A549 (cell line): ENCODE results near the gene ACOT11. TPM values are rescaled to one million over a fixed set of nuclear protein-coding genes. Genes with fewer than 3 reads are reported as not detected.

ENCODE experiments used
- ATAC-seq, 2 experiments: fragments of 200-7000 bp in 1 of 2; fragments of >200 bp in 1 of 2; cut with Nextera tagmentation in 1 of 2; cut with Tn5 transposase in 1 of 2; 3 replicates each; pipeline versions ENCODE4 v1.8.0 to v1.9.1; 2018 to 2020; ENCODE audit warnings: mild to moderate bottlenecking in 1 of 2, moderate library complexity in 1 of 2
- CTCF ChIA-PET: fragments of 300-600 bp; sonication (Branson Sonifier 250); formaldehyde crosslinking; extraction: SDS; loops from one replicate; lab custom pipeline; 2021; ENCODE audit warnings: antibody characterized with exemption, inconsistent platforms; lab: Yijun Ruan, JAX
- POLR2A ChIA-PET: fragments of 350-600 bp; formaldehyde crosslinking; extraction: SDS; loops from one replicate; lab custom pipeline; 2021; ENCODE audit warnings: antibody characterized with exemption, inconsistent platforms; lab: Yijun Ruan, JAX
- DNase-seq, 2 experiments: peaks; one replicate each; pipeline versions ENCODE4 v3.0.0 to v3.0.0-alpha.2; 2011 to 2016; ENCODE audit warnings: low read depth in 1 of 2, low spot score in 1 of 2
- FAIRE-seq: peaks from 2 replicates; lab custom pipeline; 2011; peaks lifted over from hg19 to GRCh38; lab: Jason Lieb, UNC
- H3K27ac ChIP-seq, 2 experiments: fragments of >200 bp; sonication (Bioruptor Twin); formaldehyde crosslinking; 3 replicates each; pipeline ENCODE4 v1.5.1; 2016 to 2017
- H3K4me1 ChIP-seq: fragments of >200 bp; sonication (Bioruptor Twin); formaldehyde crosslinking; 3 replicates; pipeline ENCODE4 v1.6.1; 2016
- H3K4me2 ChIP-seq: fragments of >200 bp; sonication (Bioruptor Twin); formaldehyde crosslinking; 3 replicates; pipeline ENCODE4 v1.6.1; 2016
- H3K4me3 ChIP-seq: fragments of >200 bp; sonication (Bioruptor Twin); formaldehyde crosslinking; 3 replicates; pipeline ENCODE4 v1.5.1; 2016
- H3K9me3 ChIP-seq: fragments of >200 bp; sonication (Bioruptor Twin); formaldehyde crosslinking; 3 replicates; pipeline ENCODE4 v1.6.1; 2016
- ATOH8 ChIP-seq: fragments of 250-450 bp; sonication (Bioruptor Pico); IDR thresholded peaks from 2 replicates; pipeline ENCODE4 v1.5.0; 2020; ENCODE audit warnings: low read depth, mild to moderate bottlenecking, moderate library complexity
- BCL3 ChIP-seq: fragments of >200 bp; sonication (Bioruptor Twin); formaldehyde crosslinking; IDR thresholded peaks from 3 replicates; pipeline ENCODE4 v1.6.1; 2016
- E2F6 ChIP-seq: IDR thresholded peaks from 2 replicates; pipeline ENCODE4 v1.6.1; 2012; ENCODE audit warnings: low read depth, borderline replicate concordance
- ELK1 ChIP-seq: fragments of 150-350 bp; IDR thresholded peaks from 2 replicates; pipeline ENCODE4 v1.6.1; 2014; ENCODE audit warnings: low read depth, mild to moderate bottlenecking, low read length
- GATA3 ChIP-seq: IDR thresholded peaks from 2 replicates; pipeline ENCODE4 v1.6.1; 2012; ENCODE audit warnings: borderline replicate concordance
- HDAC2 ChIP-seq: fragments of 200-600 bp; sonication (generic); IDR thresholded peaks from 2 replicates; pipeline ENCODE4 v1.6.1; 2016
- HEYL ChIP-seq: fragments of 250-450 bp; sonication (Bioruptor Pico); IDR thresholded peaks from 2 replicates; pipeline ENCODE4 v1.8.0; 2021; ENCODE audit warnings: mild to moderate bottlenecking, moderate library complexity
- HMGXB4 ChIP-seq: fragments of 250-450 bp; sonication (Bioruptor Pico); IDR thresholded peaks from 2 replicates; pipeline ENCODE4 v1.5.0; 2021; ENCODE audit warnings: mild to moderate bottlenecking, moderate library complexity, borderline replicate concordance
- HOXA7 ChIP-seq: fragments of 250-450 bp; sonication (Bioruptor Pico); IDR thresholded peaks from 2 replicates; pipeline ENCODE4 v1.5.0; 2020; ENCODE audit warnings: mild to moderate bottlenecking, moderate library complexity
- HOXB5 ChIP-seq: fragments of 250-450 bp; sonication (Bioruptor Pico); IDR thresholded peaks from 2 replicates; pipeline ENCODE4 v1.5.0; 2020; ENCODE audit warnings: mild to moderate bottlenecking, moderate library complexity
- JUNB ChIP-seq: fragments of >200 bp; sonication (Bioruptor Twin); formaldehyde crosslinking; IDR thresholded peaks from 2 replicates; pipeline ENCODE4 v1.6.1; 2016
- PBX3 ChIP-seq: IDR thresholded peaks from 2 replicates; pipeline ENCODE4 v1.6.1; 2012
- RAD21 ChIP-seq, 2 experiments: fragments of >200 bp in 1 of 2; sonication (Bioruptor Twin) in 1 of 2; formaldehyde crosslinking in 1 of 2; IDR thresholded peaks in 1 of 2; conservative IDR thresholded peaks in 1 of 2; 2 replicates in 1 of 2; 3 replicates in 1 of 2; pipeline ENCODE4 v1.6.1; 2012 to 2018; ENCODE audit warnings: inconsistent platforms in 1 of 2
- RFX5 ChIP-seq: fragments of 450-650 bp; IDR thresholded peaks from 2 replicates; pipeline ENCODE4 v1.7.1; 2014; ENCODE audit warnings: antibody characterized with exemption, mild to moderate bottlenecking, moderate library complexity
- RNF2 ChIP-seq: fragments of 200-600 bp; sonication (generic); IDR thresholded peaks from 2 replicates; pipeline ENCODE4 v1.6.1; 2016; ENCODE audit warnings: low read depth, mild to moderate bottlenecking, antibody characterized with exemption, moderate library complexity, borderline replicate concordance
- SMC3 ChIP-seq: fragments of >200 bp; sonication (Bioruptor Twin); formaldehyde crosslinking; IDR thresholded peaks from 3 replicates; pipeline ENCODE4 v1.6.1; 2018; ENCODE audit warnings: inconsistent platforms
- USF2 ChIP-seq: fragments of 450-650 bp; IDR thresholded peaks from 2 replicates; pipeline ENCODE4 v1.6.1; 2014; ENCODE audit warnings: antibody characterized with exemption
- WGBS: methylation state at CpG from one replicate; pipeline ENCODE4 v1.1.6; 2017; ENCODE audit errors: missing lambda C conversion rate; 5-methylcytosine and 5-hydroxymethylcytosine counted together
- polyA plus RNA-seq, 4 experiments: library from polyadenylated mRNA; depleted of rRNA in 3 of 4; stranded (reverse); fragments of >200 nt; fragmentation: RNase III in 1 of 4; extraction: RNeasy Plus Mini Kit Qiagen cat#74134 plus additional on column Dnase treatment in 1 of 4; gene quantifications; 2 replicates in 3 of 4; 3 replicates in 1 of 4; pipeline ENCODE4 v1.2.3, GENCODE V29; 2011 to 2017

Gene ACOT11
- polyA plus RNA-seq, 2 of the 4 experiments (the other 2 are of a cell fraction), result 1.7 TPM

GRCh38 chr1:54549181-54549924 lies 1.3 kb downstream of the ACOT11 start:
- TF ChIP-seq PBX3, result no peak
- no peak for TF ChIP-seq RAD21 (conservative IDR thresholded peaks at IDR 0.05 in 1 of 2, IDR thresholded peaks at IDR 0.05 in 1 of 2)
- no peak for TF ChIP-seq HEYL (CRISPR knock-in tag)
- no peak for TF ChIP-seq SMC3
- FAIRE-seq (no peak), ATAC-seq (no peak), DNase-seq (no peak)
- Histone ChIP-seq H3K9me3 (no peaks in the 10 kb centered on the region), H3K4me2 (no peak overlapping the region), H3K4me1 (no peaks in the 10 kb centered on the region), H3K27ac (no peak overlapping the region), H3K4me3 (no peak overlapping the region)
- ChIA-PET CTCF (interaction anchor here (1.2 kb wide), 1 partner anchor 65 kb away, joined by 3 read pairs; no protein-coding TSS in a partner anchor), POLR2A (no interaction called here)
- 74% methylated on average over 13 of the region's 13 CpGs for WGBS

- ChIA-PET CTCF (interaction anchor here (0.9 kb wide), 1 partner anchor 20 kb away, joined by 3 read pairs; no protein-coding TSS in a partner anchor), POLR2A (no interaction called here)
- no peak overlapping the region for H3K4me2 ChIP-seq
- DNase-seq (no peak), ATAC-seq (no peak), FAIRE-seq (no peak)
- TF ChIP-seq HDAC2 (no peak), RNF2 (no peak), ELK1 (no peak), HOXB5 (no peak), GATA3 (no peak), BCL3 (no peak), RFX5 (no peak), E2F6 (no peak), USF2 (no peak), SMC3 (no peak), HMGXB4 (no peak), HEYL (CRISPR knock-in tag) (no peak), HOXA7 (CRISPR knock-in tag) (no peak), ATOH8 (no peak), JUNB (no peak)
- H3K9me3 ChIP-seq, result 0 out of 3 replicates have a peak, but pooled peaks cover 3% of the 10 kb centered on the region
- no peaks in the 10 kb centered on the region for H3K4me1 ChIP-seq
- no peak overlapping the region for H3K4me3 ChIP-seq
- H3K27ac ChIP-seq, result no peak overlapping the region
- WGBS, result 81% methylated on average over 3 of the region's 3 CpGs
These were observed 3.9 kb downstream of the ACOT11 start for GRCh38 chr1:54551891-54552290.
